ENCODE data around the gene BET1.

Gene BET1

DNA sequence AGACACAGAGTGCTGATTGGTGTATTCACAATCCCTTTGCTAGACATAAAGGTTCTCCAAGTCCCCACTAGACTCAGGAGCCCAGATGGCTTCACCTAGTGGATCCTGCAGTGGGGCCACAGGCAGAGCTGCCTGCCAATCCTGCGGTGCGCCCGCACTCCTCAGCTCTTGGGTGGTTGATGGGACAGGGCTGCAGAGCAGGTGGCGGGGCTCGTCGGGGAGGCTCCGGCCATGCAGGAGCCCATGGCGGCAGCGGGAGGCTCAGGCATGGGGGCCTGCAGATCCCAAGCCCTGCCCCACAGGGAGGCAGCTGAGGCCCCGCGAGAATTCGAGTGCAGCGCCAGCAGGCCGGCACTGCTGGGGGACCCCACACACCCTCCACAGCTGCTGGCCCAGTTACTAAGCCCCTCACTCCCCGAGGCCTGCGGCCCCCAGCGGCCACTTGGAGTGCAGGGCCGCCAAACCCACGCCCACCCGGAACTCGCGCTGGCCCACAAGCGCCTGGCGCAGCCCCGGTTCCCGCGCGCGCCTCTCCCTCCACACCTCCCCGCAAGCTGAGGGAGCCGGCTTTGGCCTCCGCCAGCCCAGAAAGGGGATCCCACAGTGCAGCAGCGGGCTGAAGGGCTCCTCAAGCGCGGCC is 7.7 kb upstream of the BET1 start:
- no peak for DNase-seq

DNA sequence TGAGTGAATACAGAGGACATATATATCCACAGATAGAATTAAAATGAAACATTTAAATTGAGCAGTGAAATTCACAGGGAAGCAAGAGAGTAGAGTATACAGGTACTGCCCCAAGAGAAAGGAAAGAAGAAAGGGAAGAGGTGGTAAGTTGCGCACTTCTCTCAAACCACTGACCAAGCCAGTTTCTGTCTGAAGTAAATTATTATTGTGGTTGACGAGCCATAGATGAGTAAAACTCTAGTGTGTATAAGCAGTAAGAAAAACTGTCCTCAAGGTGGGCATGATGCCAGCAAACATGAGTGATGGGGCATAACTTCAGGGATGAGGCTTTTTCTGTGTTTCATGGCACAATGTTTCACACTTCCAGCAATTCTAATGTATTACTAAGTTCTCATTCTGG is 4.4 kb upstream of the BET1 start:
- DNase-seq: no peak

DNA sequence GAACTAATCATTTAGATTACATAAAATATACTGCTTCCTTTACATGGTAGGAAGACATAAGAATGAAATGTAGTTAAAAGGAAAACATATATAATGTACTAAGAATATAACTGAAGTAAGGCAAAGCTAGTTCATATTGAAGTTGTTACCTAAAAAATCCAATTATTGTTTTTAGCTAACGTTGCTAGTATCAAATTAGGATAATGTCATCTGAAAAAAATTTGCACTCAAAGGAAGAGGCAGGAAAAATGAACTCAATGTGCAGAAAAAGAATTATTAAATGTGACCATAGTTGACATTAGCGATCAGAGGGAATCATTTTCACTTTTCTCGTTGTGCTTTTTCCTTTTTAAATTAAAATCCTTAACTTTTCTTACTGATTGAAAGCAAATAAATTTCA is 1.6 kb upstream of the BET1 start:
- no peak for DNase-seq

DNA sequence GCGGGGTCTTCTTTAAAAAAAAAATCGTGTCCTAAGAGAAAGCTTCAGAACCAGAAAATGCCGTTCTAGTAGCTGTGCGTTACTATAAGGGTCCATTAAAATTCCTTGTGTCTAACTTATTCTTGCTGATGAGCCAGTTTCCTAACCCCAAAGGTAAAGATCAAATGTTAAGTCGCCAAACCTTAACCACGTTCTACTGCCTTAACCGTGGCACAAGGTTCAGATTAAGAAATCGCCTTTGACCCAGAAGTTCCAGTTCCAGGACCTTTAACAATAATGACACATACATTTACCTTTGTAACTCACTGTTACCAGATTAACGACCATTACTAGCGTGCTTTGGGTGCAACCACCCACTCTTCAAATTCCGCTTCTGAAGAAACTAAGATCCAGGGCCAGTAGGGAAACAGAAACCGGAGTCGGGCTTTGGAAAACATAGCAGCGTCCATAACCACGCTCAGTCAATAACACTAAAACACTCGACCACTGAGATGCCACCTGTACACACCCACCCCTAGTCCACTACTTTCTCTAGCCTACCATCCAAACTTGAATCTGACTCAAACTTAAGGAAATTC is 620 bp downstream of the BET1 start:
- DNase-seq: peak; percentile 26 to 39 (median 36)

DNA sequence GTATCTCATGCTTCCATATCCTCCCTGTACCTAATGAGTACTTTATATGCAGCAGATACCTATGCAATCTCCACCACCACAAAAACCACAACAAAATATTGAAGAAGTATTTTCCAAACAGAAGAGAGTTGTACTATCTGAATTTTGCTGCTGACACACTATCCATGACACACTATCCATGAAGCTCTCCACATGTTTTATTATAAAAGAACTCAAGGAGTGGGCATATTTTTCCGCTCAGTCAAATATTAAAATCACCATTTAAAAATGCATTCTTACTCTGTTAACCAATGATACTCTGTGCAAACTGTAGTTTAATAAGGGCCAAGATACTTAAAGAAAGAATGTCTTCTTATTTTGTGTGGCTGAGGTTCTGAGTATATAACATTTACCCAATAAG is 2.8 kb downstream of the BET1 start:
- DNase-seq: no peak

DNA sequence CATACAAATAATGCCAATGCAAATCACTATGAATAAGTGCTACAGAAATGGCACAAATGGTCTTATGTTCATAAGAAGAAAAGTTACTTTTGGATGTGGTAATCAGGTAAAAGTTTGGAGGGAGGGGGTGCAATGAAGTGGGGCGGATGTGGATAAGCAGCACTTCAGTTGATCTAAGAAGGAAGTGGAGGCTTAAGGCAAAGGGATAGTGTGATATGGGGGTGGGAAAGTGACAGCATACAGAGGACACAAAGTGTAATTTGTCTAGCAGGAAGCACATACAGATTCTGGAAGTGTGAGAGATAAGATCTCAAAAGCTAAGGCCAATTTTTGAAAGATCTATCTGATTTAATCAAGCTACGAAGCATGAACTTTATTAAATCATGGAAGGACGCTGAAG is 6.3 kb downstream of the BET1 start:
- no peak for DNase-seq

DNA sequence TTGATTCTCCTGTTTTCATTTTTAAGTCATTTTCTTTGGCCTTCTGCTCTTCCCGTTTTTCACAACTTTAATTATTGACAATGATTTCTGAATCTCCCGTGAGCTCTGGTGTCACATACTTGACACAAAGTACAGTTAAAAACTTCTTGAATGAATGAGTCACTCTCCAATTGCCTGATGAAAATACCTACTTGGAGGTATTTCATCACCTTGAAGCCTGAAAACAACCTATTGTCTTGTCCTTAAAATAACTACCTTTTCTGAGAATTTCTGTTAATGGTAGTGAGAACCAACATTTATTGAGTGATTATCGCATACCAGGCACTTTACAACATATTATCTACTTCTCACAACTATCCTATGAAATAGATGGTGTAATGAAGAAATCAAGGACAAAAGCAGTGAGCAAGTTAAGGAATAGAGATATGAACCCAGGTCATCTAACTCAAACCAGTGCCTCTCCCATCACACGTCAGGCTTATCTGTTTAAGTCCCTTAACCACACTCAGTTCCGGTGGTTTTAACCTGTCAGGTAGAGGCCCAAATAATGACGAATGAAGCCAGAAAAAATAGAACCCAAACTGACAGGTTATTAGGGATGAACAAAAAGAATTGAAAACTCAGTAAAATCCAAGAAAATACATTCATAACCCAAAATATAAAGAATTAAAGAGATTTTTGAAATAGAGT is 11.6 kb downstream of the BET1 start:
- no peak for DNase-seq

DNA sequence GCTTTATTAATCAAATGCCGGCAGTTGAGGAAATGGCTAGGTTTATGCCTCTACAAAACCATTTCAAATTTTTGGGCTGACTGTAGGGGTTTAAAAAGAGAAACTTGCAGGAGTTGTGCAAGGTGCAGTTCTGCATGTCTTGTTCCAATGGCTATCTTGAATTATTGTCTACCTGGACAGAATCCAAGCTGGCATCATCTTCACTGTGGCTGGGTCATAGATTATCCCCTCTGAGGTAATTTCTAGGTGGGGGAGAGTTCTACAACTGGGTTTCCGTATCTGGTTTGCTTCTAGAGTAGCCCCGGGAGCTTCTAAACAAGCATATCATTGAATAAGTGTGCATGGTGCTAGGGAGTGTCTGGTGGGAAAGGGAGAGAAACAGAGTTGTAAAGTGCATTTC is 16.9 kb downstream of the BET1 start:
- DNase-seq: no peak

DNA sequence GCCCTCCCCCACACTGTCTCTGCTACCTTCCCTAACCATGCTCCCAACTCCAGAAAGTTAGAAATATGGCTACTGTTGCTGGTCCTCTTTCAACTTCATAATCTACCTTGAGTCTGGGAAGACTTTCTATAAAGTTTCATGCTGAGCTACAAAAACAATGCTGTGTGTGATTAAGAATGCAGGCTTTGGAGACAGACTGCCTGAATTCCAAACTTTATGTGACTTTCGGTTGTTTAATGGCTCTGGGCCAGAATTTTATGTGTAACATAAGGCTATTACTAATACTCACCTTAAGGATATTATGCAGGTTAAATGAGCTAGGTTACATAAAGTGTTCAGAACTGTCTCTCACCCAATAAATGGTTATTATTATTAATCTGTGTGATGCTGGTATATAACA is 19.1 kb downstream of the BET1 start:
- no peak for DNase-seq

DNA sequence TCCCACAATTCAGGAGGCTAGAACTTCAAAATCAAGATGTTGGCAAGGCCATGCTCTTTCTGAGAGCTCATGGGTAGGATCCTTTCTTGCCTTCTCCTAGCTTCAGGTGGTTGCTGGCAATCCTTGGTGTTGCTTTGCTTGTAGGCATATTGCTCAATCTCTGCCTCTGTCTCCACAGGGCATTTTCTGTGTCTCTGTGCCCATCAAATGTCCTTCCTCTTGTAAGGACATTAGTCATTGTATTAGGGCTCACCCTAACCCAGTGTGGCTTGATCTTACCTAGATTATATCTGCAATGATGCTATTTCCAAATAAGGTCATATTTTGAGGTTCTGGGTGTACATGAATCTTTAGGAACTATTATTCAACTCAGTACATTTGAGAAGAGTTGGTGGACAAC is 20.1 kb downstream of the BET1 start:
- DNase-seq: no peak

DNA sequence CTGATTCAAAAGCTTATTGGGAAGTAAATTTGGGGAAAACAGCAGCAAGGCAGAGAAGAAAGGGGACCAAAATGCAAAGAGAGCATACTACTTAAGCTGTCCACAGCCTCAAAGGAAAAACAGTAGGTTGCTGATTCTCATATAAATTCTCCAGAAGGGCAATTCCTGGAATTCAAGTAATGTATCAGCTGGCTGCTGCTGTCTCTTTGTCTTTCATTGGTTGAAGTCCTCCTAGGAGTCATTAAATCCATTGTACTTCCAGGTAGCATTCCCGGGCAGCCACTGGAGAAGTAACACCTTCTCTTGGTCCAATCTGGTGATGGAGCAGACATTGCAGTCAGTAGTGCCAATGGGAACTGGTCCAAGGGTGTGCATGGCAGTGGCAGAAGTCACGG is 22.7 kb downstream of the BET1 start:
- no peak for DNase-seq

DNA sequence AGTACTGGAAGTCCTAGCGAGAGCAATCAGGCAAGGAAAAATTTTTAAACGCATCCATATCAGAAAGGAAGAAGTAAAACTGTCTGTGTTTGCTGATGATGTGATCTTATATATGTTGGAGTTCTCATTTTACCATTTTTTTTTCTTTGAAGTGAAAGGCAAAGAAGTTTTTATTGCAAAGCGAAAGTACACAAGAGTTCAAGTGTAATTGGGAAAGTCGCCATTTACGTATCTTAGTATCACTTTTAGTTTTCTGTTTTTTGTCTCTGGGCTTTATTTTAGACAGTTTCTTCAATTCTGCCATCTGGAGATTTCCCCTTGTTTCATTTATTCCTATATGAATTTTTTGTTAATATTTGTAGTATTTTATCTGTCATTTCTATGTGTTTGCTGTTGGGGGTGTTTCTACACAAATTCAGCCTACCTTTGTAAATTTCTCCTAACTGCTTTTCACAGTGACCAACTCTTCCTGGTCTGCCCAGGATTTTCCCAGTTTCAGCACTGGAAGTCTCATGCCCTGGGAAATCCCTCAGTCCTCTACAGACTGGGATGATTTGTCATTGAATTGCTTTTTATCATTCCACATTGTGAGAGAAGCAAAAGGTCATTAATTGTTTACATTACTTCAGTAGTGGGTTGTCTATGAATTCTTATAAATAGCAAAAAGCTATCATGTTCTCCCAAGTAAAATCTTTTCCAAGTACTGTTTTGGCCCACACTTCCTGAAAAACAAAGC is 23.2 kb downstream of the BET1 start:
- no peak for DNase-seq

DNA sequence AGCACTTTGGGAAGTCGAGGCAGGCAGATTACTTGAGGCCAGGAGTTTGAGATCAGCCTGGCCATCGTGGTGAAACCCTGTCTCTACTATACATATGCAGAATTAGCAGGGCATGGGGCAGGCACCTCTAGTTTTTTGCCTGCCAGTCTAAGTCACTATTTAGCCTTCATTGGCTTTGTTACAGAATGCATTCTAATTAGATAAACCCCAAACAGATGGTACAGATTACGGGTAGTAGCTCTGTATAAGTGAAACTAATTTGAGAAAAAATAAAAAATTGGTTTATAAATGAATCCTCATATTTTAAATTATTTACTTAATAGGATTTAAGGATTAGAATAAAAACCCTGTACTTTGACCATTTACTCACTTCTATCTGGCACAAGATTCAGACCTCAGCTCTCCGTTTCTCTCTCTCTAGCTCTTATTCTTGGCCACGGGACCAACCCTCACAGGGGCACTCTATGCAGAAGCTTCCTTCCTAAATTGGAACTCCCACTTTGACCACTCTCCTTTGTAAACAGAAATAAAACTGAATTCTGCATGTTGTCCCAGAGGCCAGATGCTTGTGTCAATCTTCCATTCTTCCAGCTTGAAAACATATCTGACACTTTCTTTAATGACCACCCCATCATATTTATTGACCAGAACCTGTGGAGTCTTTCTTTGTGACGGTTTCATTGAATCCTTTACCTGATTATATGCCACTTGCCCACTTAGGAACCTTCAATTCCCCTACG is 26.8 kb downstream of the BET1 start:
- no peak for DNase-seq

DNA sequence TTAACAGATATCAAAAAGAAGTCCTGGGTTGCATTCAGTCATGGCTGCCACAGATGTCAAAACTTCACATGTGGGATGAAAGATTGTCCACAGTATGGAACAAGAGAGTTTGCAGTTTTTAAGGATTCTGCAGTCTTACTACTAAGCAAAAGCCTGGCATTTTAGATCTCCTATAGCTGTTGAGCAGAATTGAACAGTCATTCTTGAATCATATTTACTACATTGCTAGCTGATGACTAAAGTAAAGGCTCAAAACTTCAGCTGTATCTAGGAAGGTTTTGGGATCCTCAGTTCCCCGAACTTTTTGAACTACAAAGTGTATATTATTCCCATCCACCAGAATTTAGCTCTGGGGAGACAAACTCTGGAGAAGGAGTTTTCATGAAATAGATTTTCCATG is 31.0 kb downstream of the BET1 start:
- no peak for DNase-seq

DNA sequence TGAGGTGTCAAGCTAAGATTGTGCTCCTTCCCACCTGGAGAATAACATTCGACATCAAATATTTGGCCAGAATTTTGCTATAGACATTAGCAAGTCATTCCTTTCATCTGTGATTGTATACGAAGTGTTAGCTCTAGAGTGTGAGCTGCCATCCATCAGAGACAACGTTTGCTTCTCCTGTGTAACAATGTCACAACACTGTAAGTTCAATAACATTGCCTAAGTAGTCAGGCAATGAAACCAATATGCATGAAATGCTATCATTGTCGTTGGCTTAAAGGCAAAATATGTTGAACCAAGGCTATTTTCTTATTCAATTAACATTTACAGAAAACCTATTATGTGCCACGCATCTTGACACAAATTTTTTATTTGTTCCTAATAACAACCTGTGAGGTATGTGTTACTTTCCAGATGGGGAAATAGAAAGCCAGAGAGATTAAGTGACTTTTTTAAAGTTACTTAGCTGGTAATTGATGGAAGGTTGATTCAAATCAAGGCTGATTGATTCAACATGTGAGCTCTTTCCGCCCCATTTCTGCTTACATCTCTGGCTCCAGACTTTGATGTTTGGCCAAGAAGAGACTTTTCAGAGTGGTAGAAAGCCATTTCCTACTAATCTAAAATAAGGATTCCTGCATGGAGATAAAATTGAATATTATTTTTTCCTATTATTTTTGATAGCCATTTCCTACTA is 32.0 kb downstream of the BET1 start:
- DNase-seq: no peak

DNA sequence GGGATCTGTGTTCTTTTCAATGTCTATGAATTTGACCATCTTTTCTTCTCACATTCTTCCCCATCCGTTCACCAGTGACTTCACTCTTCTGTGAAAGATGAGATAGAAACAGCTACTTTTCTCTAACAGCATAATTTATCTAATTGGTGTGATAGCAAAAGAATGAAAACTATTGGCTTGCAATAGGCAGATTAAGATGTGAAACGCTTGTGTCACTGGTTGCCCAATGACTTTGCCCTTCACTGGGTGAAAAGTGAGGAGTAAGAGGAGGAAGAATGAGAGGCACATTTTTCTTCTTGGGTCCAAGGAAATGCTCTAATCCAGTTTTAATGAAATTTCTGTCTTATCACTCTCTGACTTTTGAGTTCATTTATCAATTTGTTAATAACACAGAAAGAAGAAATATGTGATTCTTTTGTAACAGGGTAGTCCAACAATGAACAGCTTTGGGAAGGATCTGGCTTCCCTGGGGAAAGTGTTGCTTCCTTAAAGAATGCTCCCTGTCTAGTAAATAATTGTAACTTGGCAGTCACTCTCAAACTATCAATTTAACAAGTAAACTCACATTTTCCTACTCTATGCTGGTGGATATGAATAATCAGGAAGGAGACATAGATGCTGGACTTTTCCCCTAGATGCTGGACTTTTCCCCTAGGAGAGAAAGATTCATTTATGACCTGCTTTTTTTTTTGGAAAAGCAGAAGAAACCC is 35.1 kb downstream of the BET1 start:
- DNase-seq: no peak

DNA sequence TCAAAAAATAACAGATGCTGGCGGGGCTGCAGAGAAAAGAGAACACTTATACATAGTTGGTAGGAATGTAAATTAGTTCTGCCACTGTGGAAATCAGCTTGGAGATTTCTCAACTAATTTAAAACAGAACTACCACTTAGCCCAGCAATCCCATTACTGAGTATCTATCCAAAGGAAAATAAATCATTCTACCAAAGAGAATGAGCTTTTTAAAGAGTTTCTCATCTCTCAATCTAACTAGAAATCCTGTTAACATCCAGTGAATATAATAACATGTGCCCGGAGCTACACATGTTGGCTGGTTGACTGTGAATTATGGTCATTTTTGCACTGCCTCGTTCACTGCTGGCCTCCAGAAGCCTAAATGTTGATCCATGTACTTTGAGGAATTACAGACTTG is 39.3 kb downstream of the BET1 start:
- no peak for DNase-seq

DNA sequence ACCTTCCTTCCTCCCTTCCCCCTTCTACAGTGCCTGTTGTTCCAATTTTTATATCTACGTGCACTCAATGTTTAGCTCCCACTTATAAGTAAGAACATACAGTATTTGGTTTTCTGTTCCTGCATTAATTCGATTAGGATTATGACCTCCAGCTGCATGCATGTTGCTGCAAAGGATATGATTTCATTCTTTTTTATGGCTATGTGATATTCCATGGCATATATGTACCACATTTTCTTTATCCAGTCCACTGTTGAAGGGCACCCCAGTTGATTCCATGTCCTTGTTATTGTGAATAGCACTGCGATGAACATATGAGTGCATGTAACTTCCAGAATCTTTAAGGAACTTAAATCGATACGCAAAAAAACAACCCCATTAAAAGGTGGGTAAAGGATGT is 39.9 kb downstream of the BET1 start:
- DNase-seq: no peak

DNA sequence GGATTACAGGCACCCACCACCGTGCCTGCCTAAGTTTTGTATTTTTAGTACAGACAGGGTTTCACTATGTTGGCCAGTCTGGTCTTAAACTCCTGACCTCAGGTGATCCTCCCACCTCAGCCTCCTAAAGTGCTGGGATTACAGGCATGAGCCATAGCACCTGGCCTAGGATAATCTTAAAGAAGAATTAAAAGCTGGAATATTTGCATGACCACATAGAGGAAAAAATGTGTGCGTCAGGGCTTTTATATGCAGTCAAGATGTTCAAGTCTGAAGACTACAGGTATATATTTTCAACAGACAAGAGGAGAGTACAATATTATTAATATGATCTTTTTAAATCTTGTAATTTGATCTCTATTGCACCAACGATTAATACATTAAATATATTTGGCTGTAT is 43.2 kb downstream of the BET1 start:
- DNase-seq: no peak

DNA sequence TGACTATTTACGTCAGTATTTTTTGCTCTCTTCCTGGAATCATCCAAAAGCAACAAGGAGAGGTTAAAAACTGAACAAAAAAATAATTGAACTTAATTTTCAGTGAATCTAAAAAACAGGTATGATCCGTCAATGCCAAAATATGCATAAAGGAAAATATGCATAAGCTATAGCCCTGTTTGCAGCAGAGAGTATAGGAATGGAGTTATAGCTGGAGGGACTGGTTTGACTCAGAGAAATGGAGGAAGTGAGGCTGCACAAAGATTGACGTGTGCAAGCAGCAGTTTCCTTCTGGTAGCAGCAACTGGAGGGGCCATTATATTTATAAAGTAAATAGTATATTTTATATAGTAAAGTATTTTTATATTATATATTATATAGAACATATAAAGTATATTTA is 45.5 kb downstream of the BET1 start:
- DNase-seq: no peak

DNA sequence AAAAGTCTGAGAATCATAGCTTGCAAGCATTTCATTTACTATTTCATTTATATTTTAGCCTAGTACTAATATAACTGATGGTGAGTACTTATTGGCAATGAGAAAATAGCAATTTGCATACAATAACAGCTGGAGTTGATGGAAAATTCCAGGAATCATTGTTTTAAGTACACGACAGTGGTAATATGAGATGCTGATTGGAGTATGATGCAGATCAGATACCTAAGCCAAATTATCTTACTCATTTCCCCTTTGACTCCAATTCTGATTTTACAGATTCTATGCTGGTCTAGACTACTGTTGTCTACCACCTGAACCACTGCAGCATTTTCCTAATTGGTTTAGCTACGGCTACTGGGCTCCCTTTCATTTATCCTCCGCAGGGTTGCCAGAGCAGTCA is 45.9 kb downstream of the BET1 start:
- DNase-seq: no peak

DNA sequence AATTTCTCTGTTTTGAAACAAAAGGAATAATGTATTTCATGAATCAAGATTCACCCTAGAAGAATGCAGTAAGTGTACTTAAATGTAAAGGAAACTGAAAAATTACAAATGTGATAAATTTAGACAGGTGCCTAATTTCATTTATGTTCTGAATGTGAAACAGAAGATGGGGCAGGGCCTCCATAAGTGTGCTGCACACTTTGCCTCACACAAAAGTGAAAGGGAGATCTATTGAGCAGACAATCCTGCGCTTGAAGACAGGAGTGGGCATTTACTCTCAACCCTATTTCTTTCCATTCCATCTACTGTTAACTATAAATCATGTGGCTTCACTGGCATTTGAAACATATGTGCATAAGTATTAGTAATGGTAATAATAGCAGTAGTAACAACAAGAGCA is 46.4 kb downstream of the BET1 start:
- no peak for DNase-seq

All from suppressor macrophage (primary cell).